ENCODE measurements around the gene ZNF487.
"Not testable (repeated sequence)": the region's sequence is repeated elsewhere in the genome, so short reads cannot be mapped to it uniquely, and the experiment has no call there.

The ZNF487 gene

DNA sequence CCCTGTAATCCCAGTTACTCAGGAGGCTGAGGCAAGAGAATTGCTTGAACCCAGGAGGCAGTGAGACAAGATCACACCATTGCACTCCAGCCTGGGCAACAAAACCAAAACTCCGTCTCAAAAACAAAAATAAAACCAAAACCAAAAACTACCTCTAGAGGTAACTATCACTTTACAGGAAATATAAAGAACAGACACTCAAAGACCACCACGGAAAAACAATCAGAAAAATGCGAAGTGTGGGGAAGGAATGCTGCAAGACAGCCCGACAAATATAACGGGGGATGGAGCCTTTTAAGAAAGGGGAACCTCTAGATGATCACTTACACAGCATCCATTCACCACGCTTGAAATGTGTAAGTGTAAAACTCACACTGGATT, 32.2 kb upstream of the ZNF487 start:
- DNase-seq, result no peak

DNA sequence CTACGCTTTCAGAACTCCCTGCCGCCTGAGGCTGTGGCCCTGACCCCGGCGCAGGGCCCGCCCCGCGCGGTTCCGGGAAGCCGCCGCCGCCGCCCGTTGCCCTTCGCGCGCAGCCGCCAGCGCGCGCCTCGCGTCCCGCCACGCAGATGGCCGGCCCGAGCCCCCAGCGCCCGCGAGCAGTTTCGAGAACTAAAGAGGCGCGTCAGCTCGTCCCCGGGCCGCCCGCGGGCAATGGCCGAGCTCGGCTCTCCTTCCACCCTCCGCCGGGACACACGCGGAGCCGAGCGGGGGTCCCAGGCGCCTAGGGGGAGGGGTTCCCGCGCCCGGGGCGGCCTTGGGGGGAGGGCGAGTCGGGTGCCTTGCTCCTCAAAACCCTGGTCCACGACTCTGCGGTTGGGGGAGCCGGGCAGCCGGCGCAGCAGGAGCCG, 29.7 kb upstream of the ZNF487 start:
- DNase-seq, result peak in 34 of 51 donors; percentile 7 to 66 (median 34)

DNA sequence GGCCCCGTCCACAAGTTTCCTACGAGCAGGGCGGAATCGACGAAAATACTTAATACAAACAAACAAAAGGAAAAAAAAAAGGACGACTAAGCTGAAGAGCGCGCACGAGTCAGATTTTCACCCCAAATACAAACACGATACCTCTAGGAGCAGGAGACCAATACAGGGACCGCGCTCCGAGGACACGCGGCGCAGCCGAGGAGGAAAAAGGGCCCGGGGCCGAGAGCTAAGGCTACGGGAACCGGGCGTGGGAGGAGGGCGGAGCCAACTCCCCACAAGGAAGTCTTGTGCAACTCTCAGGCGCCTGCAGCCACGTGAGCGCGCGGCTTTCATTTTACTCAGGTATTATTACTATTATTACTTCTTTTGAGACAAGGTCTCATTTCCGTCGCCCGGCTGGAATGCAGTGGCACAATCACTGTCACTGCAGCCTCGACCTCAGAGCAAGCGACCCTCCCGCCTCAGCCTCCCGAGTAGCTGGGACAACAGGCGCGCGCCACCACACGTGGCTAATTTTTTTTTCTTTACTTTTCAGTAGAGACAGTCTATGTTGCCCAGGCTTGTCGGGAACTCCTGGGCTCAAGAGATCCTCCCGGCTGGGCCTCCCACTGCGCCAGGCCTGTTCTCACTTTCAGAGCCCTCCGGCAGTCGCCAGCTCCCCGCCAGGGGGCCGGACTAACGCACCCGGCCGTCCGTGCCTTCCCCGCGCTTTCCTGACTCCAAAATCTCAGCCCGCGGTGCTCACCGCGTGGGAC, 29.2 kb upstream of the ZNF487 start:
- DNase-seq, result peak in 49 of 51 donors; percentile 8 to 83 (median 62)

DNA sequence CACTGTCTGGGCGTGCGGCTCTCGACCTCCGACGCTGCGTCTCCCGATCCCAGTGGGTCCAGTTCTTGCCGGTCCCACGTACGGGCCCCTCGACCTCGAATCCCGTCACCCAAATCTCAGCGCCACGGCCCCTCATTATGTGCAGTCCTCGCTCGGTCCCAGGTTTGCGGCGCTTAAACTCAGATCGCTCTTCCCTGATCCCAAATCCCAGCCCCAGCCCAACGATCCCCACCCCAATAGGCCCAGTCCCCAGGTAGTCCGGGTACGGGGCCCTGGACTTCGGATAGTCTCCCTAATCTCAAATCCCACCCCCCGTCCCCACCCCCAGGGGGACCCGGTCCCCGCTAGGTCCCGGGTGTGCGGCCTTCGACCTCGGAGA, 28.6 kb upstream of the ZNF487 start:
- DNase-seq, result peak in 1 of 51 donors; percentile 47

DNA sequence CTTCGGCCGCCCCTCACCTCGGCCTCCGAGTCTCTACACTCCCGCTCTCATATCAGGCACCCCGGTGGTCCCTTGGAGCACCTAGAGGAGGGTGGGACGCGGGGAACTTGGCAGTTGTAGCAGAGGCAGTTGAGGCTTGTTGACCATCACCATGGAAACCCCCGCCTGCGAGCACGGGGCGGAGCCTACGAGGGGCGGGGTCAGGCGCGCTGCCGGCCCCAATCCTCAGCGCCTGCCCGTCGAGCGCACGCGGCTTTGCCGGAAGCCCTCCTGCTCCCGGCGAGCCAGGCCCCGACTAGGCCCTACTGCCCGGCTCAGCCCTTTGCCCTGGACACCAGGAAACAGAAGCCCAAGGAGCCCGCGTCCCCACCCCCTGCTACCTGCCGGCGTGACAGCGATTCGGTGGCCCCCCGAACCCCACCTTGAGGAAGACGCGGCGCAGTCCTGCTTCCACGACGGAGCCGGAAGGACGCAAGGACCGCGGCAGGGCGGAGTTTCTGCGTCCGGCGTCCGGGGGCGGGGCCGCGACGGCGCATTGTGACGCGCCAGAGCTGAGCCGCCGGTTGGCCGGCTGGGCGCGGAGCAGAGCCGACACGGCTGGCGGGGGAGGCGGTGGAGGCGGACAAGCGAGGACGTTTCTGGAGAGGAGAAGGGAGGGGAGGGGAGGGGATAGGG, 28.1 kb upstream of the ZNF487 start, which contains the start of gene HNRNPF:
Gene HNRNPF, minus strand, starts transcription at position 477 of the 675 bp plus-strand sequence. CDS start 21,302 bp downstream, outside the sequence.
- DNase-seq, result peak; percentile 74 to 98 (median 92)

DNA sequence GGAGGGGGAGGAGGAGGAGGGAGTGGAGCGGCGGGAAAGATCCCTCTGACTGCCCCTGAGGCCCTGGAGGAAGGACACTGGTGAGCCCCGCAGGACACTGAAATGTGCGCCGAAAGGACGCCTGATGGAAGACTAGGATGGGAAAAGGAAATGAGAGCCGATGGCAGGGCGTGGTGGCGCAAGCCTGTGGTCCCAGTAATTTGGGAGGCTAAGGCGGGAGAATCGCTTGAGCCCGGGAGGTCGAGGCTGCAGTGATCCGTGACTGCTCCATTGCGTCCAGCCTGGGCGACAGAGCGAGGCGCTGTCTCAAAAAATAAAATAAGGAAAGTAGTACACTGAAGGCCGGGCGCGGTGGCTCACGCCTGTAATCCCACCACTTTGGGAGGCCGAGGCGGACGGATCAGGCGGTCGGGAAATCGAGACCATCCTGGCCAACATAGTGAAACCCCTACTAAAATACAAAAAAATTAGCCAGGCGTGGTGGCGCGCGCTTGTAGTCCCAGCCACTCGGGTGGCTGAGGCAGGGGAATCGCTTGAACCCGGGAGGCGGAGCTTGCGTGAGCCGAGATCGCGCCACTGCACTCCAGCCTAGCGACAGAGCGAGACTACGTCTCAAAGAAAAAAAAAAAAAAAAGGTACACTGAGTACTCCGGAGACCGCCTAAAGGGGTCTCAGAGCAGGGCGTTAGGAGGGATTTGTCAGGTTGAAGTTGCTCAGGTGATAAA, 27.4 kb upstream of the ZNF487 start:
- peak in 6 of 51 donors; percentile 9 to 64 (median 34) for DNase-seq

DNA sequence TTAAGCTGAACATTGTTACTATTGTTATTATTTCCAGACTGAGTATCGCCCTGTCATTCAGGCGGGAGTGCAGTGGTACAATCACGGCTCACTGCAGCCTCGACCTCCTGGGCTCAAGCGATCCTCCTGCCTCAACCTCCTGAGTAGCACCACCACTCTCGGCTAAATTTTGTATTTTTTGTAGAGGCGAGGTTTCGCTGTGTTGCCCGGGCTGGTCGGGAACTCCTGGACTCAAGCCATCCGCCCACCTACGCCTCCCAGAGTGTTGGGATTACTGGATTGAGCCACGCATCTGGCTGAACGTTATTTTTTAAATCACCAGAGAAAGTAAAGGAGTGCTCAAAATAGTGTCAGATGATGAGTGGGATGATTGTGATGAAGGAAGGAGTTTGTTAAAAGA, 26.6 kb upstream of the ZNF487 start:
- DNase-seq, result no peak

DNA sequence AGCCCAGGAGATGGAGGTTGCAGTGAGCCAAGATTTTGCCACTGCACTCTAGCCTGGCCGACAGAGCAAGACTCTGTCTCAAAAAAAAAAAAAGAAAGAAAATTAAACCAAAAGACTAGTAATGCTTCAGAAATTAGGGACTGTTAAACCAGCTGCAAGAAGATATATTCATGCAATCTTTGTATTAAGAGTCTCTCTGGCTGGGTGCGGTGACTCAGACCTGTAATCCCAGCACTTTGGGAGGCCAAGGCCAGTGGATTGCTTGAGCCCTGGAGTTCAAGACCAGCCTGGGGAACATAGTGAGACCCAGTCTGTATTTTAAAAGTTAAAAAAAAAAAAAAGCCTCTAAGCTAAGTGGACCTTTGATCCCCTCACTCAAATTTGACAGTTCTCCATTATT, 25.4 kb upstream of the ZNF487 start:
- no peak for DNase-seq

DNA sequence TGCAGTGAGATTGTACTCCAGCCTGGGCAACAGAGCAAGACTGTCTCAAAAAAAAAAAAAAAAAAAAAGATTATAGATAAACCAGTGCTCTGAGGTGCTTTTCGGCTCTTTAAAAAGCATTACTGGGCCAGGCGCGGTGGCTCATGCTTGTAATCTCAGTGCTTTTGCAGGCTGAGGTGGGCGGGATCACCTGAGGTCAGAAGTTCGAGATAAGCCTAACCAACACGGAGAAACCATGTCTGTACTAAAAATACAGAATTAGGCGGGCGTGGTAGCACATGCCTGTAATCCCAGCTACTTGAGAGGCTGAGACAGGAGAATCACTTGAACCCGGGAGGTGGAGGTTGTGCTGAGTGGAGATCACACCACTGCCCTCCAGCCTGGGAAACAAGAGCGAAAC, 21.4 kb upstream of the ZNF487 start:
- DNase-seq, result no peak

DNA sequence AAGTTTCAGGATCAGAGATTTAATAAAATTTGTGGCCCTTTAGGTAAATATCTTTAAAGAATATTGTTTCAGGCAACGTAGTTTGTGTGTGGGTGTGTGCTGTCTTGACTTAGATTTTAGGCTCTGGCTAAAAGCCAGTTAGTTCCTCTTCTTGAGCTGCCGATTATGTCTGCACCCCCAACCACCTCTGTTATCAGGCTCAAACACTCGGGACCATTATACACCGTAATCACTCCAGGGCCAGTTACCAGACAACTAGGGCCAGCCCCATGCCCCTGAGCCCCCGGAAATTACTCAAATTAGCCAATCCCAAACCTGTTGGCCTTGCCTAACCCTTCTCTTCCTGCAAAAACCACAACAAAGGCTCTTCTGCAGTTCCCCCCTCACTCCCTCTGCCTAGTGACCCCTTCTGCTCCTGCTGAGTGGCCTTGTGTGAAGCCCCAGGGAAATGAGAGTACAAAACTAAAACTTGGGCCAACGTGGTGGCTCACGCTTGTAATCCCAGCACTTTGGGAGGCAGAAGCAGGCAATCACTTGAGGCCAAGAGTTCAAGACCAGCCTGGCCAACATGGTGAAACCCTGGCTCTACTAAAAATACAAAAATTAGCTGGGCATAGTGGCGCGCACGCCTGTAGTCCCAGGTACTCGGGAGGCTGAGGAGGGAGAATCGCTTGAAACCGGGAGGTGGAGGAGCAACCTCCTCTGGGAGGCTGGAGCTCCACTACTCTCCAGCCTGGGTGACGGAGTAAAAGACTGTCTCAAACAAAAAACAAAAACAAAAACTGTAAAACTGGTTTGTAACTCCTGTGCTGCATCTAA, 18.8 kb upstream of the ZNF487 start:
- peak in 4 of 51 donors; percentile 2 to 15 (median 8) for DNase-seq

DNA sequence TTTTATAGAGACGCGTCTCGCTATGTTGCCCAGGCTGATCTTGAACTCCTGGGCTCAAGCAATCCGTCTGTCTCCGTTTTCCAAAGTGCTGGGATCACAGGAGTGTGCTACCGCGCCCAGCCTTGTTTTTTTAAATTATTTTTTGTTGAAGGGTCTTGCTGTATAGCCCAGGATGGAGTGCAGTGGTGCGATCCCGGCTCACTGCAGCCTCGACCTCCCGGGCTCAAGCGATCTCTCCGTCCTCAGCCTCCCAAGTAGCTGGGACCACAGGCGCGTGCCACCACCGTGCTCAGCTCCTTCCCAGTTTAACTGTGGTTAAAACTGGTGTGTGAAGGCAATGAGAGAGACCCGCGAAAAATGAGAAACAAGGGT, 16.9 kb upstream of the ZNF487 start:
- DNase-seq, result peak in 1 of 51 donors; percentile 65

DNA sequence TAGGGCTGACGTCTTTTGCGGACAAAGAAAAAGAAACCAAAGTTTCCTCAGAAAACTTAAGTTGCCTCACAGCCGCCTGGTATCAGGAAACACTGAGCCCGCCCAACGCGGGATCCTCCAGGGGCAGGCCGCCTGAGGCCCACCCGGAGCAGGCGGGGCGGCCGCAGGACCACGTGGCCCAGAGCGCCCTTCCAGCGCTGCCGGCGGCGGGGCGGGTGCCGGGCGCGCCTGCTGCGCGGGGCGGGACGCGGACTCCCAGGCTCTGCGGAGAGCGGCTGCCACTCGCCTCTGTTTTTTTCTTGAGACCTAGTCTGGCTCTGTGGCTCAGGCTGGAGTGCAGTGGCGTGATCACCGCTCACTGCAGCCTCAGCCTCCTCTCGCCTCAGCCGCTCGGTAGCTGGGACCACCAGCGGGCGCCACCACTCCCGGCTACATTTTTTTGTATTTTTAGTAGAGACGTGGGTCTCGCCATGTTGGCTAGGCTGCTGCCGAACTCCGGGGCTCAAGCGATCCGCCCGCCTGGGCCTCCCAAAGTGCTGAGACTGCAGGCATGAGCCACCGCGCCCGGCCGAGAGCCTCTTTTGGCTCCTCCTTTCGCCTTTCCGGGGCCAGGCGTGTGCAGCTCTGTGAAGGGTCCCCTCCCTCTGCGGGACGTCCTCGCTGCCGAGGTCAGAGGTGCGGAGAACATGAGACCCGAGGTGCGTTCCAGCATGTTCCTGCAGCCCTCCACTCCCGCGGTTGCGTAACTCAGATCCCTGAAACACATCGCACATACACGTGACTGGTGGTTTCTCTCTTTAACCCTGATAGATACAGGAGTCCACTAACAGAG, 16.3 kb upstream of the ZNF487 start:
- DNase-seq, result peak; percentile 19 to 92 (median 77)

DNA sequence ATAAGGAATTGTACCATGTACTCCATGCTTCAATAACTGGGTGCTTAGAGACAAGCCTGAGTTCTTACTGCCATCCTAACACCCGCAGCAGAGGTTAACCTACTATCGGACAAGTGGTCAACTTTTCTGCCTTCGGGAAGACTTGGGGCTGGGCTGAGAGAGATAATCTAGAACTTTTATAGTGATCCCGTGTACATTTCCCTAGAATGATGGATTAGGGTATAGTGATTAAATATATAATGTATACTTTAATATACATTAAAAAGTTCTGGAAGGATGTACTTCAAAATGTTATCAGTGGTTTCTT, 15.8 kb upstream of the ZNF487 start:
- no peak for DNase-seq

DNA sequence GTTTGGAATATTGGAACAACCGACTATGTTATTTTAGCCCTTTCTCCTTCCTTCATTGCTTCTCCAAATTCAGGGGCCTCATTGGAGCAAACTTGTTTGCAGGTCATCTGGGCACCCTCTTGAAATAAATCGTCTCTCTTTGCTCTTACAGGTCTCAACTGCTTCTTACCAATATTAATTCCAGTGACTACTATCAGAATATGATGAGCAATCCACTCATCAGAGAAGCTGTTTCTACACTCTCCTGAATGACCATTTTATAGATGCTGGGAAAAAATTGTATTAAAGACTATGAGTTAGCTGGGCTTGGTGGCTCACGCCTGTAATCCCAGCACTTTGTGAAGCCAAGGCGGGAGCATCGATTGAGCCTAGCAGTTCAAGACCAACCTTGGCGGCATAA, 15.4 kb upstream of the ZNF487 start:
- no peak for DNase-seq

DNA sequence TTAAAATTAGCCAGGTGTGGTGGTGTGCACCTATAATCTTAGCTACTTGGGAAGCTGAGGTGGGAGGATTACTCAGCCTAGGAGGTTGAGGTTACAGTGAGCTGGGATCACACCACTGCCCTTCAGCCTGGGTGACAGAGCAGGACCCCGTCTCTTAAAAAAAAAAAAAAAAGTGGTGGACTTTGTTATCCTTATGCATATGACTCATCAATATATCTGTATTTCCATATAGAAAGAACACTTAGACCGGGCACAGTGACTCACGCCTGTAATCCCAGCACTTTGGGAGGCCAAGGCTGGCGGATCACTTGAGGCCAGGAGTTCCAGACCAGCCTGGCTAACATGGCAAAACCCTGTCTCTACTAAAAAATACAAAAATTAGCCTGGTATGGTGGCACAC, 15.0 kb upstream of the ZNF487 start:
- not testable (repeated sequence) for DNase-seq

DNA sequence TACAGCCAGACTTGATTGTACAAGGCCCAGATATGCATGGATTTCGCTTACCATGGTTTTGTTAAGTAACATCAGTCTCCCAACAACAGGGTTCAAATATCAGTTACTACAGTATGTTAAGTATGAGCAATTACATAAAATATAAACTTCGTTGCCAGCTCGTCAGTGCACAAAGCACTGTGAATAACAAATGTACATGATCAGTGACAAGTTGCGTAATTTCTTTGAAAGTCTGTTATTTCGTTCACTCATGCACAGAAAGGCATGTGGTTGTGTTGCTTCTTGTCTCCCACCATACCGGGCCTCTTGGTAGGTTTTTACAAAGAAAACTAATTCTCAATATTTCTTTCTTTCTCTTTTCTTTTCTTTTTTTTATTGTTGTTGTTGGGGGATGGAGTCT, 12.5 kb upstream of the ZNF487 start:
- no peak for DNase-seq

DNA sequence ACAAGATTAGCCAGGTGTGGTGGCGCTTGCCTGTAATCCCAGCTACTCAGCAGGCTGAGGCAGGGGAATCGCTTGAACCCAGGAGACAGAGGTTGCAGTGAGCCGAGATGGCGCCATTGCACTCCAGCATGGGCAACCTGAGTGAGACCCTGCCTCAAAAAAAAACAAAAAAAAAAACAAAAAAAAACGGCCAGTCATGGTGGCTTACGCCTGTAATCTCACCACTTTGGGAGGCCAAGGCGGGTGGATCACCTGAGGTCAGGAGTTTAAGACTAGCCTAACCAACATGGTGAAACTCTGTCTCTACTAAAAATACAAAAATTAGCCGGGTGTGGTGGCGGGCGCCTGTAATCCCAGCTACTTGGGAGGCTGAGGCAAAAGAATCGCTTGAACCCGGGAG, 10.4 kb upstream of the ZNF487 start:
- not testable (repeated sequence) for DNase-seq

DNA sequence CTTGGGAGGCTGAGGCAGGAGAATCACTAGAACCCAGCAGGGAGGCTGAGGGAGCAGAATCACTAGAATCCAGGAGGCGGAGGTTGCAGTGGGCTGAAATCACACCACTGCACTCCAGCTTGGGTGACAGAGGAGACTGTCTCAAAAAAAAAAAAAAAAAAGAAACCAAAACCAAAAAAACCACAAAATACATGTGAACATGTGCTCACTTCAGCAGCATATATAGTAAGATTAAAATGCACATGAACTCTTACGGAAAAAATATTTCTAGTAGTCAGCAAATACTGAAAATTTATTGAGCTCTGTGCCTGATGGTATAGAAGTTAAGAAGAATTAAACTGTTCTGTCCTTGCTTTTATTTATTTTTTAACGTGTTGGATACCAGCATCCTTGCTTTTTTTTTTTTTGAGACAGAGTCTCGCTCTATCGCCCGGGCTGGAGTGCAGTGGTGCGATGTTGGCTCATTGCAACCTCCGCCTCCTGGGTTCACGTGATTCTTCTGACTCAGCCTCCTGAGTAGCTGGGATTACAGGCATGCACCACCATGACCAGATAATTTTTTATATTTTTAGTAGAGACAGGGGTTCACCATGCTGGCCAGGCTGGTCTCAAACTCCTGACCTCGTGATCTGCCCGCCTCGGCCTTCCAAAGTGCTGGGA, 9.6 kb upstream of the ZNF487 start:
- DNase-seq, result no peak

DNA sequence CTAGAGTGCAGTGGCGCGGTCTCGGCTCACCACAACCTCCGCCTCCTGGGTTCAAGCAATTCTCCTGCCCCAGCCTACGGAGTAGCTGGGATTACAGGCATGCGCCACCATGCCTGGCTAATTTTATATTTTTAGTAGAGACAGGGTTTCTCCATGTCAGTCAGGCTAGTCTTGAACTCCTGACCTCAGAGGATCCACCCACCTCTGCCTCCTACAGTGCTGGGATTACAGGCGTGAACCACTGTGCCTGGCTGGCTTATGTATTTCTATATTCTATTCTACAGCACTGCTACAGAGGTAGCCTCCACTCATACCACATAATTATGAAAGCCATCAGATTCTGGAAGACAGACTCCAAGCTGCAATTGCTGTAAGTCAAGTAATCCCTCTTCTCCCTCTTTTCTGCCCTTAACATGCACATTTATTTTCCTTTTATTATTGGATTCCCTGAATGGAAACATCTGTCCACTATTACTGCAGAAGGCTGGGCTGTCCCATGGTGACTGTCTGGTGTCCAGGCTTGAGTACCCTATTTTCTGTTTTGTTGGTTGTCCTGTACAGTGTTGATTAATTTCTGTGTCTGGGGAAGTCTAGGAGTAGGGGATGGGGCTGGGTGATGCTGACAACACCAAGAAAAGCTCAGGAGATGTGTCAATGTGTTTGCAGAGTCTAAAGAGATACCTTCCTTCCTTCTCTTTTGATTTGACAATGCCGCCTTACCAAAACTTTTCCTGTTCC, 5.8 kb upstream of the ZNF487 start:
- no peak for DNase-seq

All from hypothalamus (tissue), 51 donors.